M059J (cell line): ENCODE results near the gene INPP4A. TPM values are rescaled to one million over a fixed set of nuclear protein-coding genes. Genes with fewer than 3 reads are reported as not detected.

Source experiments
- DNase-seq: peaks from one replicate; pipeline ENCODE4 v3.0.0-alpha.2; 2012; ENCODE audit warnings: low read depth
- total RNA-seq: library from RNA; depleted of rRNA; stranded (reverse); fragments of >200 nt; shearing (Covaris generic); gene quantifications from 2 replicates; pipeline ENCODE4 v1.2.3, GENCODE V29; 2014

The INPP4A gene
- total RNA-seq, 1 experiment from 2014 or later: 14.3 TPM

GRCh38 chr2:98460573-98461497 is 16.2 kb downstream of the INPP4A start:
- no peak for DNase-seq

- no peak for DNase-seq
These were observed 16.9 kb downstream of the INPP4A start for GRCh38 chr2:98461498-98462049.

- no peak for DNase-seq
These were observed 18.4 kb downstream of the INPP4A start for GRCh38 chr2:98463081-98463481.

- DNase-seq: no peak
These were observed 18.9 kb downstream of the INPP4A start for GRCh38 chr2:98463551-98463971.

GRCh38 chr2:98463988-98464771 is 19.5 kb downstream of the INPP4A start:
- no peak for DNase-seq

GRCh38 chr2:98464772-98465310 is 20.2 kb downstream of the INPP4A start:
- DNase-seq: no peak

- DNase-seq: peak; percentile 67
These were observed 21.0 kb downstream of the INPP4A start for GRCh38 chr2:98465456-98466226.

- DNase-seq: no peak
These were observed 22.5 kb downstream of the INPP4A start for GRCh38 chr2:98467082-98467536.

GRCh38 chr2:98467652-98468051 is 23.0 kb downstream of the INPP4A start:
- no peak for DNase-seq

GRCh38 chr2:98468621-98469236 is 24.1 kb downstream of the INPP4A start:
- DNase-seq: peak; percentile 40

GRCh38 chr2:98469862-98470544 is 25.3 kb downstream of the INPP4A start:
- DNase-seq: peak; percentile 67

GRCh38 chr2:98470851-98471255 is 26.2 kb downstream of the INPP4A start:
- no peak for DNase-seq

- no peak for DNase-seq
These were observed 26.9 kb downstream of the INPP4A start for GRCh38 chr2:98471402-98472131.

GRCh38 chr2:98472132-98472650 is 27.5 kb downstream of the INPP4A start:
- DNase-seq: no peak

GRCh38 chr2:98472961-98473746 is 28.5 kb downstream of the INPP4A start:
- DNase-seq: no peak

GRCh38 chr2:98473995-98474780 is 29.5 kb downstream of the INPP4A start:
- no peak for DNase-seq

GRCh38 chr2:98474979-98475632 is 30.4 kb downstream of the INPP4A start:
- no peak for DNase-seq
